Measurements from ENCODE around the gene KCTD3. TPM values are rescaled to one million over a fixed set of nuclear protein-coding genes. Genes with fewer than 3 reads are reported as not detected.
A peak's percentile ranks its signal among the peaks of the same experiment; 100 is the strongest.

The KCTD3 gene
- total and polyA plus RNA-seq, 2 of the 13 experiments (the other 11 are each of a cell fraction or from before 2014, with no cell fraction given), result 49.8 to 68.1 TPM

DNA sequence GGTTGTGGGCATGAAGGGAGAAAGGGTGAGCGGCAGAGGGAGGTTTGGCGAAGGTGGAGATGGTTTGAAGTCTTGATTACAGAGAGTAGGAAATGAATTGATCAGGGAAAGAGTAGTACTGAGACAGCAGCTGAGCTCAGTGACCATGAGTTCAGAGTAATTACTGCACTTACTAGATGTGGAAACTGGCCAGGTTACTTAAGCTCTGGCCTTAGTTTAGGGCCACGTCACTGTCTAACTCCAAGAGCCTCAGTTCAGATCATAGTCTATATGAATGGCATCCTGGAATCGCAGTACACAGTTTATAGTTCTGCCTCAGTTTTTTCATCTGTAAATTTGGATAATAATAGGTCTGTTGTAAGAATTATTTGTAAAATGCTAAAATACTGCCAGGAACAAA, 78.1 kb downstream of the KCTD3 start:
- Histone ChIP-seq H3K4me1 (ENCODE audit: insufficient read depth, low read length) (peaks cover 22% of the 10 kb centered on the region), H4K20me1 (ENCODE audit: insufficient read depth, low read length) (no peaks in the 10 kb centered on the region), H2AFZ (ENCODE audit: low read length) (no peak overlapping the region), H3K9ac (ENCODE audit: insufficient read depth, low read depth, low read length) (no peak overlapping the region), H3K4me2 (ENCODE audit: low read depth, low read length) (no peak overlapping the region), H3K79me2 (ENCODE audit: insufficient read depth, low read length) (no peaks in the 10 kb centered on the region), H3K27ac (ENCODE audit: extremely low read length, insufficient read depth, low read length) (no peak overlapping the region), H3K9me3 (ENCODE audit: low read length) (no peaks in the 10 kb centered on the region), H3K4me3 (replicated peaks in 1 of 3; ENCODE audit: insufficient read depth in 1 of 3, low read depth in 2 of 3, low read length in 3 of 3) (no peak overlapping the region), H3K27me3 (ENCODE audit: control insufficient read depth in 1 of 2, insufficient read depth in 2 of 2, low read length in 2 of 2) (no peaks in the 10 kb centered on the region), H3K36me3 (replicated peaks in 1 of 2; ENCODE audit: control insufficient read depth in 1 of 2, insufficient read depth in 2 of 2, low read length in 2 of 2) (no peaks in the 10 kb centered on the region)
- no peak for FAIRE-seq
- no TSS peak for BruUV-seq (replicated peaks)
- TF ChIP-seq ZNF629 (CRISPR knock-in tag; conservative IDR thresholded peaks at IDR 0.05) (0 out of 2 replicates have a peak, but pooled peaks have one; percentile 15), ZNF550 (CRISPR knock-in tag; IDR thresholded peaks at IDR 0.05; ENCODE audit: borderline replicate concordance) (no peak)
- intact Hi-C loops (cut with micrococcal nuclease; ENCODE audit: unreplicated experiment) (no loop called here), in situ Hi-C loops (cut with HindIII; ENCODE audit: extremely low pct_ligation_motif_present, low pct_unique_long_range_greater_than_20kb) (no loop called here)
- CTCF ChIA-PET (ENCODE audit: low intra/inter-chr PET ratio, low total read pairs), result no interaction called here
- DNase-seq (ENCODE audit: low spot score), result no peak
- 44% methylated on average over 4 of the region's 4 CpGs for WGBS (ENCODE audit: low lambda C conversion rate)
- peak; percentile 34; the same call in 1 of the 3 replicates for ATAC-seq
- POLR2A ChIA-PET, result no interaction called here

DNA sequence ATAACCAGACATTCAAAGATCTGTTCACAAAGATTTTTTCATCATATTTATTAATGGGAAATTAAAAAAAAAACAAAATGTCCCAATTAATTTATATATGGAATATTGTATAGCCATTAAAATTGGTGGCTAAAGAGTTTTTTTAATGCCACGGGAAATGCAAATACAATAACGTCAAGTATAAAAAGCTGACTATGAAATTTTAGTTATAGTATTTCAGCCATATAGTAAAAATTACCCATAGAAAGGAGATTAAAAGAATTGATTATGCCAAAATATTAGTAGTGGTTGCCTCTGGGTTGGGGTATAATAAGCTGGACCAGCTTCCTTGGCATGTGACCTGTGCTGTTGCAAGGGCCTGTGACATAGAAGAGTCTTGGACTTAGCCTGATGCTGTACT, 78.8 kb downstream of the KCTD3 start:
- H2AFZ ChIP-seq (ENCODE audit: low read length), result no peak overlapping the region
- H3K27ac ChIP-seq (ENCODE audit: extremely low read length, insufficient read depth, low read length), result no peak overlapping the region
- H3K4me3 ChIP-seq (replicated peaks in 1 of 3; ENCODE audit: insufficient read depth in 1 of 3, low read depth in 2 of 3, low read length in 3 of 3), result no peak overlapping the region
- H3K27me3 ChIP-seq (ENCODE audit: control insufficient read depth in 1 of 2, insufficient read depth in 2 of 2, low read length in 2 of 2), result no peaks in the 10 kb centered on the region
- intact Hi-C loops (cut with micrococcal nuclease; ENCODE audit: unreplicated experiment), result no loop called here
- no peak overlapping the region for H3K4me2 ChIP-seq (ENCODE audit: low read depth, low read length)
- no peak for DNase-seq (ENCODE audit: low spot score)
- no peak for FAIRE-seq
- POLR2A ChIA-PET, result no interaction called here
- H3K4me1 ChIP-seq (ENCODE audit: insufficient read depth, low read length), result peaks cover 22% of the 10 kb centered on the region
- CTCF ChIA-PET (ENCODE audit: low intra/inter-chr PET ratio, low total read pairs), result no interaction called here
- in situ Hi-C loops (cut with HindIII; ENCODE audit: extremely low pct_ligation_motif_present, low pct_unique_long_range_greater_than_20kb), result no loop called here
- no peaks in the 10 kb centered on the region for H3K36me3 ChIP-seq (replicated peaks in 1 of 2; ENCODE audit: control insufficient read depth in 1 of 2, insufficient read depth in 2 of 2, low read length in 2 of 2)
- BruUV-seq (replicated peaks), result no TSS peak
- H3K9ac ChIP-seq (ENCODE audit: insufficient read depth, low read depth, low read length), result no peak overlapping the region
- no peak for TF ChIP-seq ZNF333 (CRISPR knock-in tag; IDR thresholded peaks at IDR 0.05; ENCODE audit: borderline replicate concordance)
- TF ChIP-seq MAFF (IDR thresholded peaks at IDR 0.05; ENCODE audit: low read depth, low read length), result peak; percentile 58
- no peak for TF ChIP-seq ERF (CRISPR knock-in tag; IDR thresholded peaks at IDR 0.05)
- TF ChIP-seq FOXC1 (CRISPR knock-in tag; IDR thresholded peaks at IDR 0.05; ENCODE audit: borderline replicate concordance), result no peak
- no peak for TF ChIP-seq FOXK1 (CRISPR knock-in tag; IDR thresholded peaks at IDR 0.05; ENCODE audit: borderline replicate concordance, low read depth)
- TF ChIP-seq, protein P1, sequence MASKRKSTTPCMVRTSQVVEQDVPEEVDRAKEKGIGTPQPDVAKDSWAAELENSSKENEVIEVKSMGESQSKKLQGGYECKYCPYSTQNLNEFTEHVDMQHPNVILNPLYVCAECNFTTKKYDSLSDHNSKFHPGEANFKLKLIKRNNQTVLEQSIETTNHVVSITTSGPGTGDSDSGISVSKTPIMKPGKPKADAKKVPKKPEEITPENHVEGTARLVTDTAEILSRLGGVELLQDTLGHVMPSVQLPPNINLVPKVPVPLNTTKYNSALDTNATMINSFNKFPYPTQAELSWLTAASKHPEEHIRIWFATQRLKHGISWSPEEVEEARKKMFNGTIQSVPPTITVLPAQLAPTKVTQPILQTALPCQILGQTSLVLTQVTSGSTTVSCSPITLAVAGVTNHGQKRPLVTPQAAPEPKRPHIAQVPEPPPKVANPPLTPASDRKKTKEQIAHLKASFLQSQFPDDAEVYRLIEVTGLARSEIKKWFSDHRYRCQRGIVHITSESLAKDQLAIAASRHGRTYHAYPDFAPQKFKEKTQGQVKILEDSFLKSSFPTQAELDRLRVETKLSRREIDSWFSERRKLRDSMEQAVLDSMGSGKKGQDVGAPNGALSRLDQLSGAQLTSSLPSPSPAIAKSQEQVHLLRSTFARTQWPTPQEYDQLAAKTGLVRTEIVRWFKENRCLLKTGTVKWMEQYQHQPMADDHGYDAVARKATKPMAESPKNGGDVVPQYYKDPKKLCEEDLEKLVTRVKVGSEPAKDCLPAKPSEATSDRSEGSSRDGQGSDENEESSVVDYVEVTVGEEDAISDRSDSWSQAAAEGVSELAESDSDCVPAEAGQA (IDR thresholded peaks at IDR 0.05; ENCODE audit: low read depth), result no peak
- TF ChIP-seq, protein P1 (CRISPR knock-in tag; IDR thresholded peaks at IDR 0.05; ENCODE audit: borderline replicate concordance), result no peak
- TF ChIP-seq ZSCAN30 (CRISPR knock-in tag; IDR thresholded peaks at IDR 0.05), result no peak
- no peak for TF ChIP-seq ZNF766 (CRISPR knock-in tag; IDR thresholded peaks at IDR 0.05; ENCODE audit: borderline replicate concordance)
- TF ChIP-seq SOX5 (CRISPR knock-in tag; IDR thresholded peaks at IDR 0.05; ENCODE audit: borderline replicate concordance), result no peak
- no peak for TF ChIP-seq ATAD3A (CRISPR knock-in tag; IDR thresholded peaks at IDR 0.05)
- peak; percentile 34 to 64; a peak in 3 of 4 replicates for TF ChIP-seq MAFK (conservative IDR thresholded peaks at IDR 0.05 in 1 of 2, IDR thresholded peaks at IDR 0.05 in 1 of 2; ENCODE audit: low read length in 2 of 2)
- WGBS (ENCODE audit: low lambda C conversion rate), result 81% methylated on average over 2 of the region's 2 CpGs
- no peaks in the 10 kb centered on the region for H4K20me1 ChIP-seq (ENCODE audit: insufficient read depth, low read length)
- H3K79me2 ChIP-seq (ENCODE audit: insufficient read depth, low read length), result no peaks in the 10 kb centered on the region
- no peaks in the 10 kb centered on the region for H3K9me3 ChIP-seq (ENCODE audit: low read length)
- no peak for ATAC-seq

All from HepG2 (cell line).